MCF 10A (cell line): ENCODE data around the gene PIK3R4. TPM values are rescaled to one million over a fixed set of nuclear protein-coding genes. Genes with fewer than 3 reads are reported as not detected.

Experiments used
- Bru-seq: library from RNA; stranded (reverse); fragments of 400-500 nt; gene quantifications from one replicate; lab custom pipeline; 2021; lab: Mats Ljungman, UMichigan
- BruChase-seq, 2 experiments: library from RNA; stranded (reverse); fragments of 400-500 nt; gene quantifications; one replicate each; lab custom pipeline; 2021; lab: Mats Ljungman, UMichigan
- BruUV-seq: library from RNA; stranded (reverse); fragments of 400-500 nt; replicated peaks from 2 replicates; lab custom pipeline; 2021; lab: Mats Ljungman, UMichigan
- CTCF ChIA-PET: fragments of 300-600 bp; sonication (Branson Sonifier 250); formaldehyde crosslinking; extraction: SDS; loops from one replicate; lab custom pipeline; 2021; ENCODE audit warnings: antibody characterized with exemption, inconsistent platforms; lab: Yijun Ruan, JAX
- POLR2A ChIA-PET: fragments of 300-600, 350-650 bp; sonication (Branson Sonifier 250); formaldehyde crosslinking; extraction: SDS; loops from one replicate; lab custom pipeline; 2020; ENCODE audit warnings: antibody characterized with exemption, inconsistent platforms; lab: Yijun Ruan, JAX
- DNase-seq: peaks from one replicate; pipeline ENCODE4 v3.0.0-alpha.2; 2018; ENCODE audit not compliant: unreplicated experiment
- H3K27ac Mint-ChIP-seq: one replicate; pipeline ENCODE4 v1.8.0; 2022; ENCODE audit warnings: mild to moderate bottlenecking, low read depth, mixed read lengths; ENCODE audit not compliant: unreplicated experiment
- H3K27me3 Mint-ChIP-seq: one replicate; pipeline ENCODE4 v1.8.0; 2022; ENCODE audit warnings: mixed read lengths; ENCODE audit not compliant: insufficient read depth, unreplicated experiment
- H3K36me3 Mint-ChIP-seq: one replicate; pipeline ENCODE4 v1.8.0; 2022; ENCODE audit warnings: mild to moderate bottlenecking, moderate library complexity, mixed read lengths; ENCODE audit not compliant: insufficient read depth, unreplicated experiment
- H3K4me1 Mint-ChIP-seq: one replicate; pipeline ENCODE4 v1.8.0; 2022; ENCODE audit warnings: mixed read lengths; ENCODE audit not compliant: insufficient read depth, unreplicated experiment
- H3K4me3 Mint-ChIP-seq: one replicate; pipeline ENCODE4 v1.8.0; 2022; ENCODE audit warnings: mild to moderate bottlenecking, moderate library complexity, mixed read lengths; ENCODE audit not compliant: unreplicated experiment
- H3K9me3 Mint-ChIP-seq: one replicate; pipeline ENCODE4 v1.8.0; 2022; ENCODE audit warnings: mixed read lengths; ENCODE audit not compliant: unreplicated experiment
- CTCF ChIP-seq: fragments of 200-600 bp; IDR thresholded peaks from one replicate; pipeline ENCODE4 v1.8.0; 2022; ENCODE audit warnings: antibody characterized with exemption, mild to moderate bottlenecking; ENCODE audit not compliant: unreplicated experiment
- intact Hi-C: fragments of 100-400 bp; cut with micrococcal nuclease; formaldehyde crosslinking; loops from 2 replicates; pipeline ENCODE4 v1.14.1; 2022
- long read RNA-seq: library from polyadenylated mRNA; stranded (forward); transcript quantifications from one replicate; pipeline ENCODE4 v2.0.0, GENCODE V29; 2022
- total RNA-seq: library from RNA; stranded (reverse); gene quantifications from 2 replicates; pipeline ENCODE4 v1.2.3, GENCODE V29; 2022

PIK3R4 gene
- total RNA-seq (13.9 and 16.2 TPM in 2 replicates), Bru-seq, nascent RNA (percentile 77 among the genes with signal in this experiment), BruChase-seq, experiment 1, labeled RNA remaining after a 6-hour chase (percentile 68 among the genes with signal in this experiment), BruChase-seq, experiment 2, labeled RNA remaining after a 2-hour chase (percentile 75 among the genes with signal in this experiment)
- long read RNA-seq, full-length matches to known transcripts = 18 of 20 reads
- long read RNA-seq, partial matches to known transcripts = 2 of 20 reads
- long read RNA-seq, other reads (novel, unspliced or antisense) = 0 of 20 reads

DNA sequence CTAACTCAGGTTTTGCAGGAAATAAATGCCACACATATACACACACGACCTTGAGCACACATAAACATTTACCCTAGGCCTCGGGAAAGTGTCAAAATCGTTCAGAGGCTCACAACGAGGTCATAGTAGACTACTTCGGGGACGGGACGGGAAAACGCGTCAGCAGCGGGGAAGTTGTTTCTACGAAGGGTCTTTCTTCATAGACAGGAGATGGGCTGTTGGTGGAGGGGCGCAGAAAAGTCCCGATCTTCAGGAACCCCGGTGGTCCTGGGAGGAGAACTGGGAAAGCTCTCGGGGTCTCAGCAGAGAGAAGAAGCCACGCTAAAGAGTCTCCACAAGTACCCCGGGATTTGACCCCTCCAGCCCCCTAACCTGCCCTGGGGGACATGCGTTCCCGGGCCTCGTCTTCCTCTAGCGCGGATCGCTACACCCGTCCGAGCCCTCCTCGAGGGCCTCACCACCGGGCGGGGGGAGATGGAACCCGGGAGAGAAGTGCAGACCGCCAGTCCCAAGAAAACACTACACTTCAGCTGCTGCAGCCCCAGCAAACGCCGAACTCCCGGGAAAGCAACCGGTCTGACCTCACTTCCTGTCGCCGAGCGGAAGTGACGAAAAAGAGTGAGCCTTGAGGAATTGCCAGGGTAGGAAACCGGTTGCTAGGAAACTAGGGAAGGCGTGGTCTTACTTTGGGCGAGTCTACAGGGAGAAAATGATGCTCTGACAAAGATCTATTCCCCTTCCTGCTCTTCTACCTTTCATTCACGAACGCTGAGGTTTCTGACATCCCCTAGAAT is at the start of gene PIK3R4:
TSS of gene PIK3R4 (minus strand) at position 584 of the 794 bp plus-strand sequence. CDS start 1,611 bp downstream, outside the sequence.
- POLR2A ChIA-PET = interaction anchor here (0.6 to 5.8 kb wide), 8 partner anchors 10 to 1389 kb away, joined by 3 to 62 read pairs (median 4); partner anchors contain the start of genes ASTE1, ATP2C1 and NEK11
- peak; percentile 98 for DNase-seq
- Mint-ChIP-seq H3K27me3 (no peaks in the 10 kb centered on the region), H3K4me1 (peaks cover 19% of the 10 kb centered on the region), H3K4me3 (peak within 1 kb of the TSS; percentile 79), H3K9me3 (no peaks in the 10 kb centered on the region), H3K27ac (peak within 1 kb of the TSS; percentile 83), H3K36me3 (peaks cover 18% of the 10 kb centered on the region)
- no peak for TF ChIP-seq CTCF
- CTCF ChIA-PET = interaction anchor here (0.6 to 1.6 kb wide), 6 partner anchors 13 to 456 kb away, joined by 3 to 10 read pairs (median 4); partner anchors contain the start of gene ATP2C1
- TSS peak; percentile 55 for BruUV-seq
- intact Hi-C loops = no loop called here

GRCh38 chr3:130795396-130795795 is 48.8 kb upstream of the PIK3R4 start:
- Mint-ChIP-seq H3K27ac (no peak overlapping the region), H3K9me3 (no peaks in the 10 kb centered on the region), H3K4me3 (no peak overlapping the region), H3K36me3 (no peaks in the 10 kb centered on the region), H3K4me1 (no peaks in the 10 kb centered on the region), H3K27me3 (peaks cover 35% of the 10 kb centered on the region)
- intact Hi-C loops = no loop called here
- CTCF ChIA-PET = interaction anchor here (1.1 kb wide), 1 partner anchor 98 kb away, joined by 4 read pairs; the partner anchor contains the start of gene ATP2C1
- no peak for TF ChIP-seq CTCF
- DNase-seq = no peak
- no TSS peak for BruUV-seq
- POLR2A ChIA-PET = no interaction called here

DNA sequence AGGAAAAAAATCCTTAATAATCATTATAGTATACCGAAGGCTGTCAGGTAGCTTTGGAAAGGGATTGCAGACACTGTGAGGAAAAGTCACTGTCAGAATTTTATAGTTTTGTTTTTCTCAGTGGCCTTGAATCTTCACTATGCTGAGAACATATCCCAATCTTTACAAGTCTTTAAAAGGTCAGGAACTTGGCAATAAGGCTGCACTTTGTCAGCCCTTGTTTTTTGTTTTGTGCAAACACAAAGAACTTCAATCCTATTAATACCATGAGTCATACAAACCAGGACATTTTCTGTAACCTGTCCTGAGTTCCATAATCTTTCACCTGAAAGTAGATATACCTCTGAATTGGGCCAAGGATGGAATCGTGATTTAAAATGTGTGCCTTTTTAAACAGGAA is 45.6 kb upstream of the PIK3R4 start:
- H3K4me1 Mint-ChIP-seq = no peaks in the 10 kb centered on the region
- no peak for TF ChIP-seq CTCF
- no peak for DNase-seq
- BruUV-seq = no TSS peak
- no peaks in the 10 kb centered on the region for H3K9me3 Mint-ChIP-seq
- POLR2A ChIA-PET = no interaction called here
- CTCF ChIA-PET = interaction anchor here (1.0 kb wide), 1 partner anchor 98 kb away, joined by 3 read pairs; no protein-coding TSS in a partner anchor
- H3K4me3 Mint-ChIP-seq = no peak overlapping the region
- no peak overlapping the region for H3K27ac Mint-ChIP-seq
- intact Hi-C loops = no loop called here
- no peaks in the 10 kb centered on the region for H3K36me3 Mint-ChIP-seq
- peaks cover 35% of the 10 kb centered on the region for H3K27me3 Mint-ChIP-seq
